SK-N-SH treated with all-trans-retinoic acid at 6 μM for 48 hours (cell line): Measurements from ENCODE around the gene DIO1.

Experiments
- ARNTL ChIP-seq: fragments of 450-650 bp; formaldehyde crosslinking; IDR thresholded peaks from 2 replicates; pipeline ENCODE4 v1.5.0; 2020; ENCODE audit warnings: low read depth, mild to moderate bottlenecking, moderate library complexity, borderline replicate concordance
- BACH2 ChIP-seq: fragments of 250-450 bp; sonication (Bioruptor Pico); IDR thresholded peaks from 2 replicates; pipeline ENCODE4 v1.9.0; 2021; ENCODE audit warnings: mild to moderate bottlenecking, borderline replicate concordance
- CREB5 ChIP-seq: fragments of 250-450 bp; sonication (Bioruptor Pico); IDR thresholded peaks from 2 replicates; pipeline ENCODE4 v1.5.1; 2020; ENCODE audit warnings: low read depth, mild to moderate bottlenecking, moderate library complexity
- CSRNP3 ChIP-seq: fragments of 250-450 bp; sonication (Bioruptor Pico); IDR thresholded peaks from 2 replicates; pipeline ENCODE4 v1.5.1; 2021; ENCODE audit warnings: mild to moderate bottlenecking, moderate library complexity
- PATZ1 ChIP-seq: fragments of 250-450 bp; sonication (Bioruptor Pico); IDR thresholded peaks from 2 replicates; pipeline ENCODE4 v1.8.0; 2020; ENCODE audit warnings: mild to moderate bottlenecking, moderate library complexity, borderline replicate concordance
- POU6F1 ChIP-seq: fragments of 250-450 bp; sonication (Bioruptor Pico); IDR thresholded peaks from 2 replicates; pipeline ENCODE4 v1.8.0; 2021; ENCODE audit warnings: low read depth, mild to moderate bottlenecking, moderate library complexity, borderline replicate concordance
- ZFP3 ChIP-seq: fragments of 250-450 bp; sonication (Bioruptor Pico); IDR thresholded peaks from 2 replicates; pipeline ENCODE4 v1.5.0; 2020; ENCODE audit warnings: mild to moderate bottlenecking, moderate library complexity
- ZFP30 ChIP-seq: fragments of 450-650 bp; formaldehyde crosslinking; IDR thresholded peaks from 2 replicates; pipeline ENCODE4 v1.5.0; 2022; ENCODE audit warnings: mild to moderate bottlenecking, moderate library complexity
- ZNF70 ChIP-seq: fragments of 450-650 bp; formaldehyde crosslinking; IDR thresholded peaks from 2 replicates; pipeline ENCODE4 v1.5.0; 2020; ENCODE audit warnings: mild to moderate bottlenecking, moderate library complexity

GRCh38 chr1:53888681-53889080, 5.3 kb upstream of the DIO1 start:
- TF ChIP-seq ARNTL (CRISPR knock-in tag) (no peak), BACH2 (CRISPR knock-in tag) (no peak), ZNF70 (CRISPR knock-in tag) (no peak), PATZ1 (CRISPR knock-in tag) (no peak), ZFP30 (CRISPR knock-in tag) (no peak), CSRNP3 (CRISPR knock-in tag) (no peak), POU6F1 (CRISPR knock-in tag) (no peak), ZFP3 (CRISPR knock-in tag) (no peak), CREB5 (no peak)
